HCEC 1CT (cell line): ENCODE measurements around the gene CA6.
"Not testable (repeated sequence)": the region's sequence is repeated elsewhere in the genome, so short reads cannot be mapped to it uniquely, and the experiment has no call there.

ENCODE experiments used
- DNase-seq: peaks from one replicate; pipeline ENCODE4 v3.0.0-alpha.2; 2017

Gene CA6

GRCh38 chr1:8976338-8976737 is 30.7 kb downstream of the CA6 start:
- no peak for DNase-seq

- DNase-seq, result no peak
Measured at GRCh38 chr1:8976896-8977450, 31.3 kb downstream of the CA6 start.

GRCh38 chr1:8980656-8981055 is 35.0 kb downstream of the CA6 start:
- no peak for DNase-seq

- DNase-seq, result no peak
Measured at GRCh38 chr1:8981169-8981568, 35.5 kb downstream of the CA6 start.

- no peak for DNase-seq
Measured at GRCh38 chr1:8984203-8984602, 38.5 kb downstream of the CA6 start.

GRCh38 chr1:8984990-8985389 is 39.3 kb downstream of the CA6 start:
- DNase-seq, result no peak

- peak; percentile 96 for DNase-seq
Measured at GRCh38 chr1:8985915-8986813, 40.5 kb downstream of the CA6 start.

- DNase-seq, result no peak
Measured at GRCh38 chr1:8986814-8987190, 41.1 kb downstream of the CA6 start.

- peak; percentile 28 for DNase-seq
Measured at GRCh38 chr1:8987881-8988617, 42.4 kb downstream of the CA6 start.

- no peak for DNase-seq
Measured at GRCh38 chr1:8988618-8988967, 42.9 kb downstream of the CA6 start.

- no peak for DNase-seq
Measured at GRCh38 chr1:8989061-8989460, 43.4 kb downstream of the CA6 start.

GRCh38 chr1:8989821-8990220 is 44.2 kb downstream of the CA6 start:
- DNase-seq, result no peak

- no peak for DNase-seq
Measured at GRCh38 chr1:8992936-8993687, 47.4 kb downstream of the CA6 start.

GRCh38 chr1:8993962-8994675 is 48.5 kb downstream of the CA6 start:
- not testable (repeated sequence) for DNase-seq

GRCh38 chr1:9001534-9002214 is 56.0 kb downstream of the CA6 start:
- not testable (repeated sequence) for DNase-seq

- DNase-seq, result not testable (repeated sequence)
Measured at GRCh38 chr1:9002215-9002560, 56.5 kb downstream of the CA6 start.

GRCh38 chr1:9004031-9004699 is 58.5 kb downstream of the CA6 start:
- no peak for DNase-seq

GRCh38 chr1:9004700-9005394 is 59.2 kb downstream of the CA6 start:
- DNase-seq, result peak; percentile 78

GRCh38 chr1:9005395-9005708 is 59.7 kb downstream of the CA6 start:
- no peak for DNase-seq

- no peak for DNase-seq
Measured at GRCh38 chr1:9006956-9007615, 61.4 kb downstream of the CA6 start.
